AG04449 (cell line): ENCODE measurements around the gene TEX51.

Source experiments
- CTCF ChIA-PET: fragments of 350-600 bp; formaldehyde crosslinking; extraction: SDS; loops from one replicate; lab custom pipeline; 2021; ENCODE audit warnings: antibody characterized with exemption; lab: Yijun Ruan, JAX
- POLR2A ChIA-PET: fragments of 400-600, 350-600 bp; formaldehyde crosslinking; extraction: SDS; loops from one replicate; lab custom pipeline; 2020; ENCODE audit warnings: antibody characterized with exemption, inconsistent platforms; lab: Yijun Ruan, JAX
- DNase-seq: peaks from one replicate; pipeline ENCODE4 v3.0.0-alpha.2; 2010; ENCODE audit warnings: low read depth, low spot score
- H3K4me3 ChIP-seq: 2 replicates; pipeline ENCODE4 v1.5.1; 2011; ENCODE audit warnings: low read depth, mild to moderate bottlenecking, control low read depth, low read length
- TF ChIP-seq, protein P1 (sequence below): IDR thresholded peaks from one replicate; pipeline ENCODE4 v1.5.1; 2011; ENCODE audit warnings: mild to moderate bottlenecking, moderate library complexity, low read length, control low read depth, inconsistent platforms; ENCODE audit not compliant: insufficient read depth; ENCODE audit errors: missing control alignments

The TEX51 gene

GRCh38 chr2:126910637-126911036 is 11.9 kb downstream of the TEX51 start:
- TF ChIP-seq, protein P1, sequence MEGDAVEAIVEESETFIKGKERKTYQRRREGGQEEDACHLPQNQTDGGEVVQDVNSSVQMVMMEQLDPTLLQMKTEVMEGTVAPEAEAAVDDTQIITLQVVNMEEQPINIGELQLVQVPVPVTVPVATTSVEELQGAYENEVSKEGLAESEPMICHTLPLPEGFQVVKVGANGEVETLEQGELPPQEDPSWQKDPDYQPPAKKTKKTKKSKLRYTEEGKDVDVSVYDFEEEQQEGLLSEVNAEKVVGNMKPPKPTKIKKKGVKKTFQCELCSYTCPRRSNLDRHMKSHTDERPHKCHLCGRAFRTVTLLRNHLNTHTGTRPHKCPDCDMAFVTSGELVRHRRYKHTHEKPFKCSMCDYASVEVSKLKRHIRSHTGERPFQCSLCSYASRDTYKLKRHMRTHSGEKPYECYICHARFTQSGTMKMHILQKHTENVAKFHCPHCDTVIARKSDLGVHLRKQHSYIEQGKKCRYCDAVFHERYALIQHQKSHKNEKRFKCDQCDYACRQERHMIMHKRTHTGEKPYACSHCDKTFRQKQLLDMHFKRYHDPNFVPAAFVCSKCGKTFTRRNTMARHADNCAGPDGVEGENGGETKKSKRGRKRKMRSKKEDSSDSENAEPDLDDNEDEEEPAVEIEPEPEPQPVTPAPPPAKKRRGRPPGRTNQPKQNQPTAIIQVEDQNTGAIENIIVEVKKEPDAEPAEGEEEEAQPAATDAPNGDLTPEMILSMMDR = no peak
- H3K4me3 ChIP-seq = no peak overlapping the region
- ChIA-PET POLR2A (no interaction called here), CTCF (no interaction called here)
- no peak for DNase-seq

- TF ChIP-seq, protein P1 = no peak
- H3K4me3 ChIP-seq = no peak overlapping the region
- ChIA-PET CTCF (no interaction called here), POLR2A (no interaction called here)
- no peak for DNase-seq
Measured at GRCh38 chr2:126911111-126911796, 12.6 kb downstream of the TEX51 start.

DNA sequence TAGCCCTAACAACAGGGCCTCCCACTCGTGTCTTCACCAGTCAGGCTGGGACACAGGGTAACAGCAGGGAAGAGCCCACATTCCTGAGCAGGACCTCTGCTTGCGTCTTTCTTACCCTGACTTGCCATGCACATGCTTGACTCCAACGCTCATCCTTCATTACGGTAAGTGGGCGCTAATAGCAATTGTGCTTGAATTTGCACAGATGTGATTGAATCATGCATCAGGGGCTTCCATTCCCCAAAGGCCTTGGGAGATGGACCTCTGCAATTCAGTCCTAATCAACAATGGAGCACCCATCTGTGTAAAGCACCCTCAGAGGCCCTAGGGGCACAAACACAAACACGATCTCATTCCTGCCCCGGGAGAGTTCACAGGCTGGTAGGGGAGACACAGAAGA is 13.5 kb downstream of the TEX51 start:
- DNase-seq = no peak
- no peak overlapping the region for H3K4me3 ChIP-seq
- ChIA-PET CTCF (no interaction called here), POLR2A (no interaction called here)
- TF ChIP-seq, protein P1 = no peak

DNA sequence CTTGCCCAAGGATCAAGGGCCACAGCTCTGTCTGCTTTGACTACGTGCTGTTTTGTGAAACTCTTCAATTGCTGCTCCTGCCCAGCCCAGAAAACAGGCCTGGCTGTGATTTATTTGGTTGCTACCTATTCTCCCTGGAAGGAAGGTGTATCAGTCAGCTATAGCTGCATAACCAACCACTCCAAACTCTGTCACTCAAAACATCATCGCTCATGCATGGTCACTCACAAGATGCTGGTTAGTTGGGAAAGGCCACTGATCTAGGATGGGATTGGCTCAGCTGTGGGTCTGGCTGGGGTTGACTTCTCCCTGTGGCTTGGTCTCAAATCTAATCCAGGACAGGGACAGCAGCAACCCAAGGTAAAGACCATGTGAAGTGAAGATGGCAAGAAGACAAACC is 14.6 kb downstream of the TEX51 start:
- no peak for DNase-seq
- ChIA-PET POLR2A (no interaction called here), CTCF (no interaction called here)
- TF ChIP-seq, protein P1 = no peak
- no peak overlapping the region for H3K4me3 ChIP-seq

DNA sequence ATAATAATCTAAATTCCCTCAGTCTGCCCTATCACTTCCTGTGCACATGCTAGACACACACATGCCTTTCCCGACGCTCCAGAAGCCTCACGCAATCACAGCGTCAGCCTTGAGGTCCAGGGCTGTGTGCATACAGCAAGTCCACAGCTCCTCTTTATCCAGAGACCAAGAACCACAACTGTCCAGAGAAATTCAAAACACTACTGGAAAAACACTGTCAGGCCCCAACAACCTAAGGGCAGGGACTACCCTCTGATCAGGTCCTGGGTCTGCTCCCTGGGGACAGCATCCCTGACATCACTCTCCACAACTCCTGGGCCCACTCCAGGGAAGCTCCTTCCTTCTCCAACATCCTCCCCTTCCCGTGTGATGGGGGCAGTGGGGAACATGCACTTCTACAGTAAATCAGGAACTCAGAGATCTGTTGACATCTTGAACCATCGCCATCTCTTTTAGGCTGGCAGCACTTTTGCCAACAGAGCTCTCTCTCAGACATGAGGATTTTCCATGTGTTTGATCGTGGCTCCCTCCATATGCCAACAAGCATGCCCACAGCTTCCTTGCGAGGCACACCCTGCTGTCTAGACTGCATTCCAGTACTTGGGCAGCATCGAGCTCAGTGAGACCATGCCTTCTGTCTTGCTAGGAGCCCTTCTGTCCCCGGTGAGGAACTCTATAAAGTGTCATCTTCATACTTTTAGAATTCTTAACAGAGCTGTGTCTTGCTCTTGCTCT is 15.4 kb downstream of the TEX51 start:
- DNase-seq = no peak
- CTCF ChIA-PET = no interaction called here
- POLR2A ChIA-PET = no interaction called here
- H3K4me3 ChIP-seq = no peak overlapping the region
- TF ChIP-seq, protein P1 = no peak

GRCh38 chr2:126914811-126915500 is 16.3 kb downstream of the TEX51 start:
- ChIA-PET POLR2A (no interaction called here), CTCF (no interaction called here)
- H3K4me3 ChIP-seq = no peak overlapping the region
- TF ChIP-seq, protein P1 = no peak
- DNase-seq = no peak
